NK-92 (cell line): ENCODE measurements around the gene TMEM45A.

Experiments
- DNase-seq: peaks from one replicate; lab custom pipeline; 2025; ENCODE audit not compliant: unreplicated experiment; lab: John Stamatoyannopoulos, UW

TMEM45A gene

DNA sequence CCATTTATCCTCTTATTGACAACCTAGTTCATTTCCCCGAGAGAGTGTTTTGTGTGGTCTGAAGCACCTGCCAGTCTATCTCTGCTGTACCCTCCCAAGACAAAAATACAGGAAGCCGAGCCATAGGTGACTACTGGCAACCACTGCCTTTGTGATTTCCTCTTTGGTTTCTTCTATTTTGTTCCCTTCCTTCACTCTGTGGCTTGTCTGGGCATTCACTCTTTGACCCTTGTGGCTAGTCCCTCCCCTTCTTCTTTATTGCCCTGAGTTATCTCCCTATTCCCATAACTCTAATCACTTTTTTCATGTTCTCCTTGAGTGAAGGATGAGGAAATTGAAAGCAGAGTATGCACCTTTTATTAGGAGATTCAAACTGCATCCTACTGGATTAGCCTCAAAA is 116.9 kb downstream of the TMEM45A start, which contains the start of gene ADGRG7:
TSS of gene ADGRG7 (plus strand) at position 297 of the 400 bp plus-strand sequence. CDS start 256 bp downstream, outside the sequence.
- no peak for DNase-seq

DNA sequence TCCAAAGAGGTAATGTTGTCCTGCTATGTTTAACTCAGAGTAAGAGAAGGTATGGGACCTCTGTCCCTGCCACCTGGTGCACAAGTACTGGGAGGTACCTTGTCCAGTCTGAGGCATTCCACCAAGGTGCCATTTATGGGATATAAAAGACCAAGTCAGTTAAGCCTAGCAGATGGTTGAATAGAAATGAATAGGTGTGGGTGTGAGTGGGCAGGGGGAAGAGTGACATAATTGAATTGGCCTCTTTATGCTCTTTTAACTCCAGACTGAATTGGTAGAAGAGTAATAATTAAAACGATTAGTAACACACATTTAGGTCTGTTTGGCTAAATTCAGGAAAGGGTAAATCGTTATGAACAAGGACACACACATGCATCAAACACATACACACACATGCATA is 117.5 kb downstream of the TMEM45A start:
- no peak for DNase-seq

DNA sequence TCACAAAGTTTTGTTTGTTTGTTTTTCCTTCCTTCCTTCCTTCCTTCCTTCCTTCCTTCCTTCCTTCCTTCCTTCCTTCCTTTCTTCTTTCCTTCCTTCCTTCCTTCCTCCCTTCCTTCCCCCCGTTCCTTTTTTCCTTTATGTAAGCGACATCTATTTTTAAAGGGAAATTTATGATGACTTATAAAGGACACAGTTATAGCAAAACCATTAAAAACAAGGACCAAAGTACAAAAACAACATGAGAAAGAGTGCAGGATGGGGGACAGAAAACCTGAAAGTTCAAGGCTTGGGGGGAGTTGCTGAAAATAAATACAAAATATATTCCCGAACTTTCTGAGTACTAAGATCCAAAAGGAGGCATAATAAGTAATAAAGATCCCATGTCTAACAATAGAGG is 118.8 kb downstream of the TMEM45A start:
- no peak for DNase-seq

DNA sequence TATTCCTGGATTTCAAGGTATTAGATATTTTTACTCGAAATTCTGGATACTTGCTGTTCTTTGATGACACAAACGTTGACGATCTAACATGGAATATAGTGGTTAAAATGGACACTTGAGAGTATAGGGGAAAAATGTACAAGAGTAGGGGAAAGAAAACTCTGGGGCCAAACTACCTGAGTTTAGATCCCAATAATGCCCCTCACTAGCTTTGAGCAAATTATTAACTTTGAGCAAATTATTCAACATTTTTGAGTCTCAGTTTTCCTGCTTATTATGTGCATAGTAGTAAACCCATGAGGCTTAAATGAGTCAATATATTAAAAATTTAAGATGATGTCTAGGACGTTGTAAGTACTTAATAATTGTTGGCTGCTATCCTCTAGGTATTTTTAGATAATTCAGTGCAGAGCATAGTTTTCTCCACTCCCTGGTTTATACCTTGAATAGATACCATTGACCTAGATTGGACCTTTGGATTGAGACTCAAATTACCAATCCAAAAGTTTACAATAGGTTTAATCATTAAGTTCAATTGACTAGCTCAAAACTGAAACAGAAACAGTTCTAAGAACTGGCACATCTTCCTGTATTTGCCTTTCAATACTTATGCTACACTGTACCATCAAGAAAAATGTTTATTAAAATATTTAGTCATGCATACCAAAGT is 121.4 kb downstream of the TMEM45A start:
- DNase-seq, result no peak

DNA sequence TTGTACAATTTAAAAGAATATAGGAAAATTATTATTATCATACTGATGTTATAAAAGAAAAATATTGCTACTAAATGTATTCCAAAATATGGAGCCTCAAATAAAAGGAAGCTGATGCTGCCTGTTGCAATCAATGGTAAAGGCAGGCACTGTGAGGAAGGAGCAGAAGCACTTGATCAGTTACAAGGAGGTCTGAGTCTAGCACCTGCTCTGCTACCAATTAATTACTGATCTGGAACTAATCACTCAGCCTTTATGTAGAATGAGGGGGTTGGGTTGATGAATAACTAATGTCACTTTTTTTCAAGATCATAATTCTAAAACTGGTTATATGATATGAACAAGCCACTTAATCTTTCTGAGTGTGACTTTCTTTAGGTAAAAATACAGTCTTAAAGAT is 122.5 kb downstream of the TMEM45A start:
- DNase-seq, result no peak

DNA sequence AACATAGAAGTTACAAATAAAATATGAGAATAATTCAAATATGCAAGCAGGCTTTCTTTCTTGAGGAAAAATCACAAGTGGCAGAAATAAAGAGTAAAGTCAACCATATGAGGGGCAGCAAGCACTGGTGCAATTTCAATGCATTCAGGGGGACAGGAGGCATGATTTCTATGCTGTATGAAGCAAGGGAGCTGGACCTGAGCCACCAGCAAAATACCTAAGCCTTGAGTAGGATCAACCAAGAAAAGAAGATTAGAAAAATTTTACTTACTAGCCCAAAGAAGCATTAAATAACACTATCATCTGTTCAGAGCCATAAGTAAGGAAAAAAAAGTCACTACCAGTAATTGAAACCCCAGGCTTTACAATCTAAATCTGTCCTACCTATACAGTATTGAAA is 123.3 kb downstream of the TMEM45A start:
- DNase-seq, result no peak

DNA sequence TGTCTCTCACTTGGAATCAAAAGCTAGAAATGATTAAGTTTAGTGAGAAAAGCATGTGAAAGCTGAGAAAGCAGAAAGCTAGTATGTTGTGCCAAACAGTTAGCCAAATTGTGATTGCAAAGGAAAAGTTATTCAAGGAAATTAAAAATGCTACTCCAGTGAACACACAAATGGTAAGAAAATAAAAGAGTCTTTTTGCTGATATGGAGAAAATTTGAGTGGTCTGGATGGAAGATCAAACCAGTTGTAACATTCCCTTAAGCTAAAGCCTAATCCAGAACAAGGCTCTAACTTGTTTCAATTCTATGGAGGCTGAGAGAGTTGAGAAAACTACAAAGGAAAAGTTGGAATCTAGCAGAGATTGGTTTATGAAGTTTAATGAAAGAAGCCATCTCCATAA is 128.8 kb downstream of the TMEM45A start:
- DNase-seq, result no peak
